HFFc6 (cell line): ENCODE results near the gene COX8C. TPM values are rescaled to one million over a fixed set of nuclear protein-coding genes. Genes with fewer than 3 reads are reported as not detected.
"Not testable (repeated sequence)": the region's sequence is repeated elsewhere in the genome, so short reads cannot be mapped to it uniquely, and the experiment has no call there.

Experiments used
- DNase-seq: peaks from one replicate; pipeline ENCODE4 v3.0.0-alpha.2; 2018
- H3K27ac Mint-ChIP-seq: 2 replicates; pipeline ENCODE4 v1.8.0; 2020; ENCODE audit warnings: mild to moderate bottlenecking, mixed read lengths
- H3K27me3 Mint-ChIP-seq: 2 replicates; pipeline ENCODE4 v1.8.0; 2021; ENCODE audit warnings: mild to moderate bottlenecking, moderate library complexity, mixed read lengths; ENCODE audit not compliant: insufficient read depth
- H3K36me3 Mint-ChIP-seq: 2 replicates; pipeline ENCODE4 v1.8.0; 2021; ENCODE audit warnings: low read depth, mixed read lengths
- H3K4me1 Mint-ChIP-seq: 2 replicates; pipeline ENCODE4 v1.8.0; 2020; ENCODE audit warnings: low read depth, mixed read lengths
- H3K4me3 Mint-ChIP-seq: 2 replicates; pipeline ENCODE4 v1.8.0; 2020; ENCODE audit warnings: mild to moderate bottlenecking, moderate library complexity, mixed read lengths
- H3K9me3 Mint-ChIP-seq: 2 replicates; pipeline ENCODE4 v1.8.0; 2020; ENCODE audit warnings: mild to moderate bottlenecking, mixed read lengths
- total RNA-seq, 6 experiments: library from RNA; stranded (reverse); fragmentation: NEBNext Ultra II Directional; extraction: Animal tissue kit (Norgen Biotek cat#: 25700); gene quantifications; 2 replicates in 1 of 6; 3 replicates in 5 of 6; pipeline ENCODE4 v1.2.3, GENCODE V29; 2021
- TF ChIP-seq, protein P1 (sequence below): fragments of 200-600 bp; sonication (generic); IDR thresholded peaks from 2 replicates; pipeline ENCODE4 v1.5.0; 2021; ENCODE audit warnings: antibody characterized with exemption, mild to moderate bottlenecking

COX8C gene
- total RNA-seq, 6 experiments from 2014 or later: not detected

GRCh38 chr14:93348292-93348691 lies 1.3 kb downstream of the COX8C start:
- Mint-ChIP-seq H3K36me3 (no peaks in the 10 kb centered on the region), H3K27me3 (peaks cover 4% of the 10 kb centered on the region), H3K4me1 (no peaks in the 10 kb centered on the region), H3K9me3 (no peaks in the 10 kb centered on the region), H3K4me3 (no peak overlapping the region), H3K27ac (no peak overlapping the region)
- DNase-seq: no peak
- TF ChIP-seq, protein P1, sequence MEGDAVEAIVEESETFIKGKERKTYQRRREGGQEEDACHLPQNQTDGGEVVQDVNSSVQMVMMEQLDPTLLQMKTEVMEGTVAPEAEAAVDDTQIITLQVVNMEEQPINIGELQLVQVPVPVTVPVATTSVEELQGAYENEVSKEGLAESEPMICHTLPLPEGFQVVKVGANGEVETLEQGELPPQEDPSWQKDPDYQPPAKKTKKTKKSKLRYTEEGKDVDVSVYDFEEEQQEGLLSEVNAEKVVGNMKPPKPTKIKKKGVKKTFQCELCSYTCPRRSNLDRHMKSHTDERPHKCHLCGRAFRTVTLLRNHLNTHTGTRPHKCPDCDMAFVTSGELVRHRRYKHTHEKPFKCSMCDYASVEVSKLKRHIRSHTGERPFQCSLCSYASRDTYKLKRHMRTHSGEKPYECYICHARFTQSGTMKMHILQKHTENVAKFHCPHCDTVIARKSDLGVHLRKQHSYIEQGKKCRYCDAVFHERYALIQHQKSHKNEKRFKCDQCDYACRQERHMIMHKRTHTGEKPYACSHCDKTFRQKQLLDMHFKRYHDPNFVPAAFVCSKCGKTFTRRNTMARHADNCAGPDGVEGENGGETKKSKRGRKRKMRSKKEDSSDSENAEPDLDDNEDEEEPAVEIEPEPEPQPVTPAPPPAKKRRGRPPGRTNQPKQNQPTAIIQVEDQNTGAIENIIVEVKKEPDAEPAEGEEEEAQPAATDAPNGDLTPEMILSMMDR: no peak

GRCh38 chr14:93354873-93355272 lies 7.9 kb downstream of the COX8C start:
- H3K36me3 Mint-ChIP-seq, H3K27me3 Mint-ChIP-seq, H3K9me3 Mint-ChIP-seq, DNase-seq, H3K4me1 Mint-ChIP-seq, H3K27ac Mint-ChIP-seq, H3K4me3 Mint-ChIP-seq: not testable (repeated sequence)

- Mint-ChIP-seq H3K9me3 (no peaks in the 10 kb centered on the region; the same call in 1 of the 2 replicates), H3K27me3 (no peaks in the 10 kb centered on the region), H3K27ac (no peak overlapping the region), H3K4me3 (no peak overlapping the region), H3K36me3 (no peaks in the 10 kb centered on the region), H3K4me1 (no peaks in the 10 kb centered on the region)
- DNase-seq: no peak
- TF ChIP-seq, protein P1: no peak
Measured at GRCh38 chr14:93368996-93369712, 22.2 kb downstream of the COX8C start.

- Mint-ChIP-seq H3K9me3 (no peaks in the 10 kb centered on the region; the same call in 1 of the 2 replicates), H3K4me1 (no peaks in the 10 kb centered on the region), H3K36me3 (no peaks in the 10 kb centered on the region), H3K27me3 (no peaks in the 10 kb centered on the region), H3K27ac (no peak overlapping the region), H3K4me3 (no peak overlapping the region)
- TF ChIP-seq, protein P1: no peak
- DNase-seq: no peak
Measured at GRCh38 chr14:93369713-93370266, 22.8 kb downstream of the COX8C start.

DNA sequence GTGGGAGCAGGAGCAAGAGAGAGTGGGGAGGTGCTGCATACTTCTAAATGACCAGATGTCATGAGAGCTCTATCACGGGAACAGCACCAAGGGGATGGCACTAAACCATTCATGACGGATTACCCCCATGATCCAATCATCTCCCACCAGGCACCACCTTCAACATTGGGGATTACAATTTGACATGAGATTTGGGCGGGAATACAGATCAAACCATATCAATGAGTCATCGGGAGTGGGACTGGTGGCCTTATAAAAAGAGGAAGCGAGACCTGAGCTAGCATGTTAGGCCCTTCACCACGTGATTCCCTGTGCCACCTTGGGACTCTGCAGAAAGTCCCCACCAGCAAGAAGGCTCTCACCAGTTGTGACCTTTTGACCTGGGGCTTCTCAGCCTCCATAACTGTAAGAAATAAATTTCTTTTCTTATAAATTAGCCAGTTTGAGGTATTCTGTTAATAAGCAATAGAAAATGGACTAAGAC lies 28.7 kb downstream of the COX8C start:
- no peaks in the 10 kb centered on the region for H3K36me3 Mint-ChIP-seq
- no peak for DNase-seq
- H3K4me3 Mint-ChIP-seq: no peak overlapping the region
- H3K4me1 Mint-ChIP-seq: no peaks in the 10 kb centered on the region
- TF ChIP-seq, protein P1: no peak
- H3K9me3 Mint-ChIP-seq: no peaks in the 10 kb centered on the region; the same call in 1 of the 2 replicates
- H3K27me3 Mint-ChIP-seq: no peaks in the 10 kb centered on the region
- H3K27ac Mint-ChIP-seq: no peak overlapping the region

DNA sequence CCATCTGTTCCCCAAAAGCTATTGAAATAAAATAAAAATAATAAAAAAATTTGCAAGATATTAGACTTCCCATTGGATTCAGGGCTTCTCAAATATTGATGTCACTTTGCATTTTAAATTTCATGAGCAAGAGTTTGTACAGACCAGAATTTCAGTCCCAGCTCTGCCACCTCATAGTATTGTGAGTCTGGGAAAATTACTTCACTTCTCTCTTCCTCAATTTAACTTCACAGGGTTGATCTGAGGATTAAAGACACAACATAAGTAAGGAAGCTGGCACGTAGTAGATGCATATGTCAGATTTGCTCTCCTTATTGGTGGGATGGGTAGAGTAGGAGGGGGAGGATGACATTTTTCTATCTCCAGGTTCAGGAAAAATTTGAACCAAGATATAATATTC lies 32.8 kb downstream of the COX8C start:
- no peaks in the 10 kb centered on the region; the same call in 1 of the 2 replicates for H3K27me3 Mint-ChIP-seq
- no peaks in the 10 kb centered on the region for H3K36me3 Mint-ChIP-seq
- no peaks in the 10 kb centered on the region; the same call in 1 of the 2 replicates for H3K9me3 Mint-ChIP-seq
- H3K4me1 Mint-ChIP-seq: no peaks in the 10 kb centered on the region
- H3K4me3 Mint-ChIP-seq: no peak overlapping the region
- H3K27ac Mint-ChIP-seq: no peak overlapping the region
- no peak for DNase-seq
- TF ChIP-seq, protein P1: no peak
